Measurements from ENCODE around the gene GPR108.
"Not testable (repeated sequence)": the region's sequence is repeated elsewhere in the genome, so short reads cannot be mapped to it uniquely, and the experiment has no call there.

GPR108 gene

DNA sequence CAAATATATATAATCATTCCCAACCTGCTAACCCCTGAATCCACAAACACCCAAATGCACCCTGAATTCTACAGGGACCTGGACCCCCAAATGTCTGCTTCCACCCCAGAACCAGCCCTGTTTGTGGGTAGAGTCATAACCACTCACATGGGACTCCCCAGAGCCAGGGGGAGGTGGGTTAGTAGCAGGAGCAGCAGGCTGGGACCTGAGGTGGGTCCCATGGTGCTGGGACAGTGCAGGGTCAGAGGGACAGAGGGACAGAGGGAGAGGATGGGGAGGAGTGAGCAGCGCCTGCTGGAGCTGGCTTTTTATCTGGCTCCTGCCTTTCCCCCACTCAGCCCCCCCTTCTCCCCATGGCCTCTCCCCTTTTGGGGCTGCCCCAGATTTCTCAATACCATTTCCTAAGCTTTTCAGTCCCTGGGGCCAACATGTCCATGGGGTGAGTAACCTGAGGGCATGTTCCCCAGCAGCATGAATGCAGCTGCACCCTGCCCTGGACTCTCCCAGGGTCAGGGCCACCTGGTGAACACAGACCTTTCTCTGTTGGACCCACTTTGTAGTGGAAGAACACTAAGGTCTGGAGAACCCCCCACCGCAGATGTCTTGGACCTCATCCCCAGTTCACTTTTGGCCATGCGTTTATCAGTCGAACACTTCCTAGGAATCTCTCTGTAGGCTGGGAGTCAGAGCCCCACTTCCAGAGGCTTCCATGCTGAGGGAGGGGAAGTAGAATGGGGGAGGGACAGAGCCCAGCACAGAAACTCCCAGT, 16.8 kb downstream of the GPR108 start, which contains the start of gene C3:
C3 (minus strand) TSS at position 282 of the 769 bp plus-strand sequence; CDS start at position 221, 61 bp downstream.
- no peak for DNase-seq (ENCODE audit: low read depth)

DNA sequence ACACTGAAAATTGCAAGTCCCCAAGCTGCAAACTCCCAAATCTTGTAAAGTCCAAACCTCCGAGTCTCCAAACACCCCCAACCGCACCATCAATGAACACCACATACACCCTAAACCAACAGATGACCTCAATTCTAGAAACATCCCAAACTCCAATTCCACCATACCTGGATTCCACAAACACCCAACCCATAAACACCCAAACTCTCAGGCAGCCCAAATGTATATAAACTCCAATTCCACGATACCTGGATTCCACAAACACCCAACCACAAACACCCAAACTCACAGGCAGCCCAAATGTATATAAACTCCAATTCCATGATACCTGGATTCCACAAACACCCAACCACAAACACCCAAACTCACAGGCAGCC, 17.4 kb downstream of the GPR108 start:
- no peak for DNase-seq (ENCODE audit: low read depth)

GRCh38 chr19:6719540-6719861, 17.9 kb downstream of the GPR108 start:
- no peak for DNase-seq (ENCODE audit: low read depth)

DNA sequence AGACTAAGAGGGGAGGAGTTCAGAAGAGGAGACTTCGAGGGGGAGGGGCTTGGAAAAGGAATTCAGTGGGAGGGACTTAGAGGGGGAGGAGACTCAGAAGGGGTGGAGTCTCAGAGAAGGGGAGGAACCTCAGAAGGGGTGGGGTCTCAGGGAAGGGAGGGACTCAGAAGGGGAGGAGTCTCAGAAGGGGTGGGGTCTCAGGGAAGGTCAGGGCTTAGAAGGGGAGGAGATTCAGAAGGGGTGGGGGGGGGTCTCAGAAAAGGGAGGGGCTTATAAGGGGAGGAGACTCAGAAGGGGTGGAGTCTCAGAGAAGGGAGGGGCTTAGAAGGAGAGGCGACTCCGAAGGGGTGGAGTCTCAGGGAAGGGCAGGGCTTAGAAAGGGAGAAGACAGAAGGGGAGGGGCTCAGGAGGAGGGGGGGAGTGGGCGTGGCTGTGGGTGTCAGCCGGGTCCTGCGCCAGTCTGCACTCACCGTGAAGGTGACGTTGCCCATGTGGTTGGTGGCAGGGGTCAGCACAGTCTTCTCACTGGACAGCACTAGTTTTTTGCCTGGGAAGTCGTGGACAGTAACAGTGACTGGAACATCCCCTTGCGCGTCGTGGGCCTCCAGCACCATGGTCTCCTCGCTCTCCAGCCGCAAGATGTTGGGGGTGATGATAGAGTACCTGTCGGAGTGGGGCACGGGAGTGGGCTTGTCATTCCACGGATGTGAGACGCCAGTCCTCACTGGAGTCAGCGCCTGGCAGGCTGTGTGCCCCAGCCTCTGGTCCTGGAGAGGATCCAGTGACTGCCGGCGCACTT, 18.4 kb downstream of the GPR108 start:
- DNase-seq (ENCODE audit: low read depth) = no peak

- no peak for DNase-seq (ENCODE audit: low read depth)
These were observed 19.2 kb downstream of the GPR108 start for GRCh38 chr19:6718111-6718740.

DNA sequence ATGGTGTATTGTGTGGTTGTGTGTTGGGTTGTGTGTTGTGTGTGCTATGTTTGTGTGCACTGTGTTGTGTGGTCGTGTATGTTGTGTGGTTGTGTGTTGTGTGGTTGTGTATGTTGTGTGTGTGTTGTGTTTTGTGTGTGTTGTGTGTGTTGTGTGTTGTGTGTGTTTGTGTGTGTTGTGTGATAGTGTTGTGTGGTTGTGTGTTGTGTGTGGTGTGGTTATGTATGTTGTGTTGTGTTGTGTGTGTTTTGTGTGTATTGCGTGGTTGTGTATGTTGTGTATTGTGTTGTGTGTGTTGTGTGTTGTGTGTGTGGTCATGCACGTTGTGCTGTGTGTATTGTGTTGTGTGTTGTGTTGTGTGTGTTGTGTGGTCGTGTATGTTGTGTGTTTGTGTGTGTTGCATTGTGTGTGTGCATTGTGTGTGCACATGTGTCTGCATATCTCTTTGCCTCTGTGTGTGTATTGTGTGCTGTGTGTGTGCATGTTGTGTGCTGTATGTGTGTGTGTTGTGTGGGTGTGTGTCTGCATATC, 19.9 kb downstream of the GPR108 start:
- no peak for DNase-seq (ENCODE audit: low read depth)

- no peak for DNase-seq (ENCODE audit: low read depth)
These were observed 20.3 kb downstream of the GPR108 start for GRCh38 chr19:6717036-6717435.

DNA sequence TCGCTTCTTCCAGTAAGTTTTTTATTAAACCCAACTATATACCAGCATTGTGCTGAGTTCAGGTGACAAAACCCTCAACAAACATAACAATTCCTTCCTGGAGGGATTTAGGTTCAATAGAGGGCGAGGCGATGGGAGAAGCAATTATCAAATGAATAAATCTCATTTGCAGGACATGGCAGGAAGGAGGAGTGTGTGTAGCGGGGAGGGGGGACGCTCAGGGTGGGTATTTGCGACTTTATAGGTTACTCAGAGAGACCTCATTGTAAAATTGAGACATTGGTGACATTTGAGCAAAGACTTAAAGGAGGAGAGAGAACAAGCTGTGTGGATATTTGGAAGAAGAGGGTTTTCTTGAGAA, 20.8 kb downstream of the GPR108 start:
- DNase-seq (ENCODE audit: low read depth) = no peak

- DNase-seq (ENCODE audit: low read depth) = no peak
These were observed 22.4 kb downstream of the GPR108 start for GRCh38 chr19:6714749-6715555.

DNA sequence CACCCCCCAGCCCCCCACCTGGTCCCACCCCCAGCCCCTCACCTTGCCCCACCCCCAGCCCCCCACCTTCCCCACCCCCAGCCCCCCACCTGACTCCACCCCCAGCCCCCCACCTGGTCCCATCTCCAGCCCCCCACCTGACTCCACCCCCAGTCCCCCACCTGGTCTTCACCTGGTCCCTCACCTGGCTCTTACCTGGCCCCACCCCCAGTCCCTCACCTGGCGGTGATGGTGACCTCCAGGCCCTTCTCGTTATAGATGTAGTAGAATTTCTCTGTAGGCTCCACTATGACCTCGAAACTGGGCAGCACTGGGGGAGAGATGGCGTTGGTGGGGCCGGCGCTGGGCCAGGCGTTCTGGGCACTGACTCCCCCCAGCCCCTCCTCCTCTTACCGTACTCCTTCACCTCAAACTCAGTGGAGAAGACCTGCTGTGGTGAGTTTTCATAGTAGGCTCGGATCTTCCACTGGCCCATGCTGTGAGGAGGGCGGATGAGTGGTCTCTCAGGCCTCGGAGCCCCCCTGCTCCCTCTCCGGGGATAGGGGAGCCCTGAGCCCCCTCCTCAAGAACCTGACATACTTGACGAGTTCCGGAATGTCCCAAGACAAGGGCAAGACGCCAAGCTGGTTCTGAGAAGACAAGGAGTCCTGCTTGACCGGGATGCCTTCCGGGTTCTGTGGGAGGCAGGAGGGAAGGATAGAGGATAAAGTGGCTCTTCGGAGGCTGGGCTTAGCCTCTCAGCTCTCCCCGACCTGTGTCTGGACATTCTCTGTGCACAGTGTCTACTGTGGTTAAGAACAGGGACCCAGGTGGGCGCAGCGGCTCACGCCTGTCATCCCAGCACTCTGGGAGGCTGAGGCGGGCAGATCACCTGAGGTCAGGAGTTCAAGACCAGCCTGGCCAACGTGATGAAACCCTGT, 23.3 kb downstream of the GPR108 start:
- no peak for DNase-seq (ENCODE audit: low read depth)

DNA sequence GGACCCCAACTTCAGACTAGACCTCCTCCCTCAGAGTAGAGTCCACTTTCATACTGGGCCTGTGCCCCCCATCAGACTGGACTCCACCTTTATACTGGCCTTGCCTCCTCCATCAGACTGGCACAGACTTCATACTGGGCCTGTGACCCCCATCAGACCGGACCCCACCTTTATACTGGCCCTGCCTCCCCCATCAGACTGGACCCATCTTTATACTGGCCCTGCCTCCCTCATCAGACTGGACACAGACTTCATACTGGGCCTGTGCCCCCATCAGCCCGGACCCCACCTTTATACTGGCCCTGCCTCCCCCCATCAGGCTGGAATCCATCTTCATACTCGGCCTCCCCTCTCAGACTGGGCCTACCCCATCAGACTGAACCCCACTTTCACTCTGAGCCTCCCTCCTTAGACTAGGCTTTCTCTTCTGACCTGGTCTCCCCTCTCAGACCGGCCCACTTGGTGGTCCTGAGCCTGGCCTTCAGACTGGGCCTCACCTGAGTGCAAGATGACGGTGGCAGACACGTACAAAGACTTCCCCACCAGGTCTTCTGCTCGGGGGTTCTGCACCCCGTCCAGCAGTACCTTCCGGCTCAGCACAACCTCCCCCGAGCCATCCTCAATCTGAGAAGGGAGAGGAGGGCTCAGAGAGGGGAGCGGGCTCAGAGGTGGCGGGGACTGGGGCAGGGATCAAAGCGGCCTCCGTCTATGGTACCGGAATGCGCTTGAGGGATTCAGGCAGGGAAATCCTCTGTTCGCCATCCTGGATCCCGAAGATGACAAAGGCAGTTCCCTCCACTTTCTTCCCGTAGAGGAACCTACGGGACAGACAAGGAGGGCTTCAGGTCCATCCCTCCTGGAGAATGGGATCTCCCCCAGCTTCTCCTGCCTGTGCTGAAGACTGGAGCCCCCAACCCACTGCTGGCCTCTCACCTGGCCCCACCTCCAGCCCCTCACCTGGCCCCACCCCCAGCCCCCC, 24.4 kb downstream of the GPR108 start:
- no peak for DNase-seq (ENCODE audit: low read depth)

DNA sequence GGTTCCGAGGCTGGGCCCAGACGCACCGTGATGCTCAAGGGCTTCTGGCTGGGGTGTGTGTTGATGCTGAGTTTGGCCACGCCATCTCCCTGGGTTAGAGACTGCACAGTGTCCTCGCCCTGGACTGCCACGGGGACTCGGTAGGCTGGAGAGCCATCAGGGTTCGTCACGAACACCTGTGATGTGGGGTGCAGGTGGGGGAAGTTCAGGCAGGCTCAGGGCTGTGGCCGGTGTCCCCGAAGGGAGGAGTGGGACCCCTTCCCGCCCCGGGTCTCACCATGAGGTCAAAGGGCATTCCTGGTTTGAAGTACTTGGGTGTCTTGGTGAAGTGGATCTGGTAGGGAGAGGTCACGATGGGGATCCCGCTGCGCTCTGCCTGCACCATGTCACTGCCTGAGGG, 25.1 kb downstream of the GPR108 start:
- DNase-seq (ENCODE audit: low read depth) = no peak

- no peak for DNase-seq (ENCODE audit: low read depth)
These were observed 25.8 kb downstream of the GPR108 start for GRCh38 chr19:6711605-6712004.

- DNase-seq (ENCODE audit: low read depth) = no peak
These were observed 26.4 kb downstream of the GPR108 start for GRCh38 chr19:6711078-6711361.

DNA sequence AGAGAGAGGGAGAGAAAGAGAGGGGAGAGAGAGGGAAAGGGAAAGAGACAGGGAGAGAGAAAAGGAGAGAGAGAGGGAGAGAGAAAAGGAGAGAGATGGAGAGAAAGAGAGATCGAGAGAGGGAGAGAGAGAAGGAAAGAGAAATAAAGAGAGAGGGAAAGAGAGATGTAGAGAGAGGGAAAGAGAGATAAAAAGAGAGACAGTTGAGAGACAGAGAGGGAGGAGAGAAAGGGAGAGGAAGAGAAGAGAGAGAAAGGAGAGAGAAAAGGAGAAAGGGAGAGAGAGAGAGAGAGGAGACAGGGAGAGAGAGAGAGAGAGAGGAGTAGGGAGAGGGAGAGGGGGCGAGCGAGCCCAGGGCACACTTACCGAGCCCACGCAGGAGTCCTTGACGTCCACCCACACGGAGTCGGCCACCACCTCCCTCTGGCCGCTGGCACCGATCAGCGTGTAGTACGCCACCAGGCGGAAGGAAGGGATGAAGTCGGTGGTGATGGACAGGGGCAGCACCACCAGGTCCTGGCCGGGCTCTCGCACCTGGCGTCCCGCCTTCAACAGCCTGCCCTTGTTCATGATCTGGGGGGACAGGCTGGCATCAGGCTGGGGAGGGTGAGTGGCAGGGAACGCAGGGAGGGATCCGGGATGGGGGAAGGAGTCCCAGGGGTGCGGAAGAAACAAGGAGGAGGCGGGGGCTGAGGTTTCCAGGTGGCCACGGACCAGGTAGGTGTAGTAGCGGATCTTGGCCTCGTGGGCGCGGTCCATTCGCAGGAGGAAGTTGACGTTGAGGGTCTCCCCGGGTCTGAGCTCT, 26.9 kb downstream of the GPR108 start:
- no peak for DNase-seq (ENCODE audit: low read depth)

DNA sequence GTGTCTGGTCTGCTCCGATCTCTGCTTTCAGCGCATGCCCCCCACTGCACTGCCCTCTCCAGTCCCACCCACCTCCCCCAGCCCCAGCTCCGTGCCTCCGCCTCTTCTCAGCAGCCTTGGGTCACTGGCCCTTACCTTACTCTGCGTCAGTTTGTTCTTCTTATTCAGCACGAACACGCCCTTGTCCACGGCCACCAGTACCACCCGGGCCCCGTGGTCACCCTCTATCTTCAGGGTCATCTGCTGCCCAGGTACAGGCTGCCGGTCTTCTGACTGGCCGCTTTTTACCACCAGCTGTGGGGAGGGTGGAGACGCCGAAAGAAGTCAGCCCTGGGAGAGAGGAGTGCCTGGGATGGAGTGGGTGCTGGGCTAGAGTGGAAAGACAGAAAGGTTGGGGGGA, 27.8 kb downstream of the GPR108 start:
- DNase-seq (ENCODE audit: low read depth) = no peak

DNA sequence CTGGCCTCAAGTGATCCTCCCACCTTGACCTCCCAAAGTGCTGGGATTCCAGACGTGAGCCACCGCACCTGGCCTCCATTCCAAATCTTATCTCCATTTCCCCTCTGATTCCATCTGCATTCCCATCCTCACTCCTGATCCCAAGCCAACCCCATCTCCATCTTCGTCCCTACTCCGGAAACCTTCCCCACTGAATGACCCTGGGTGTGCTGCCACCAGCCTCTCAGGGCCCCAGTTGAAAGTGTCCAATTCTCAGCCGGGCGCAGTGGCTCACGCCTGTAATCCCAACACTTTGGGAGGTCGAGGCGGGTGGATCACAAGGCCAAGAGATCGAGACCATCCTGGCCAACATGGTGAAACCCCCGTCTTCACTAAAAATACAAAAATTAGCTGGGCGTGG, 28.5 kb downstream of the GPR108 start:
- not testable (repeated sequence) for DNase-seq (ENCODE audit: low read depth)

DNA sequence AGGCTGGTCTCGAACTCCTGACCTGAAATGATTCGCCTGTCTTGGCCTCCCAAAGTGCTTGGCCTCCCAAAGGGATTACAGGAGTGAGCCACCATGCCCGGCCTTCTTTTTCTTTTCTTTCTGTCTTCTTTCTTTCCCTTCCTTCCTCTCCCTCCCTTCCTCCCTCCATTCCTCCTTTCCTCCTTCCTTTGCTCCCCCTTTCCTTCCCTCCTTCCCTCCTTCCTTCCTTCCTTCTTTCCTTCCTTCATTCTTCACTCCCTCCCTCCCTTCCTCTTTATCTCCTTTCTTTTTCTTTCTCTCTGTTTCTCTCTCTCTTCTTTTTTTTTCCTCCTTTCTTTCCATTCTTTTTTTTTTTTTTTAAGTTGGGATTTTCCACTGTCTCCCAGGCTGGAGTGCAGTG, 29.0 kb downstream of the GPR108 start:
- no peak for DNase-seq (ENCODE audit: low read depth)

- DNase-seq (ENCODE audit: low read depth) = no peak
These were observed 29.7 kb downstream of the GPR108 start for GRCh38 chr19:6707658-6708018.

Measured in stimulated activated CD8-positive, alpha-beta memory T cell treated with anti-CD3 and anti-CD28 coated beads, Interleukin-12 subunit alpha, Interleukin-12 subunit beta, amount 100 ng/mL, for 4 hours (primary cell).